Heart left ventricle (tissue), 16 donors: ENCODE data around the gene USF2. TPM values are rescaled to one million over a fixed set of nuclear protein-coding genes. Genes with fewer than 3 reads are reported as not detected.

ENCODE experiments used
- ATAC-seq, 4 donors: fragments of 200-7000 bp; cut with Tn5 transposase; one replicate each; pipeline ENCODE4 v1.9.1; 2020 to 2022; ENCODE audit warnings: moderate library complexity in 4 of 4, mild to moderate bottlenecking in 3 of 4, moderate number of reproducible peaks in 1 of 4
- DNase-seq, 5 donors: peaks; one replicate each; pipeline ENCODE4 v3.0.0-alpha.2; 2020
- H3K27ac ChIP-seq, 12 donors: fragments of 200-600 bp; sonication (generic) in 4 of 12; one replicate each; pipeline versions ENCODE4 v1.5.0 to v1.8.0; 2016 to 2022; ENCODE audit warnings: mild to moderate bottlenecking in 2 of 12
- H3K27me3 ChIP-seq, 9 donors: fragments of 200-600 bp; sonication (generic) in 2 of 9; one replicate each; pipeline versions ENCODE4 v1.5.1 to v1.8.0; 2016 to 2022; ENCODE audit warnings: mild to moderate bottlenecking in 3 of 9
- H3K36me3 ChIP-seq, 9 donors: fragments of 200-600 bp; sonication (generic) in 2 of 9; one replicate each; pipeline versions ENCODE4 v1.5.0 to v1.8.0; 2018 to 2022; ENCODE audit warnings: mild to moderate bottlenecking in 2 of 9
- H3K4me1 ChIP-seq, 12 donors: fragments of 200-600 bp; sonication (generic) in 4 of 12; one replicate each; pipeline versions ENCODE4 v1.5.0 to v1.8.0; 2016 to 2022; ENCODE audit warnings: mild to moderate bottlenecking in 3 of 12
- H3K4me3 ChIP-seq, 12 donors: fragments of 200-600 bp; sonication (generic) in 4 of 12; one replicate each; pipeline versions ENCODE4 v1.5.0 to v1.8.0; 2017 to 2022; ENCODE audit warnings: mild to moderate bottlenecking in 9 of 12, moderate library complexity in 4 of 12
- H3K9me3 ChIP-seq, 12 donors: fragments of 200-600 bp; sonication (generic) in 4 of 12; one replicate each; pipeline versions ENCODE4 v1.5.0 to v1.8.0; 2016 to 2022; ENCODE audit warnings: mild to moderate bottlenecking in 1 of 12
- POLR2A ChIP-seq, 2 donors: fragments of 450-650 bp; IDR thresholded peaks; one replicate each; pipeline ENCODE4 v1.6.1; 2017; ENCODE audit warnings: antibody characterized with exemption in 2 of 2, mild to moderate bottlenecking in 2 of 2, moderate library complexity in 2 of 2
- WGBS, 4 donors: extraction: QIAGEN DNeasy Blood & Tissue Kit in 2 of 4; methylation state at CpG; one replicate each; pipeline versions ENCODE4 v1.1.5 to v1.1.7; 2013 to 2018; 5-methylcytosine and 5-hydroxymethylcytosine counted together
- intact Hi-C, 10 donors: fragments of 100-400 bp; cut with DNase I; formaldehyde crosslinking; loops; one replicate each; pipeline versions ENCODE4 v1.11.1 to v1.14.2; 2022
- polyA plus RNA-seq, 2 donors: library from polyadenylated mRNA; stranded (reverse); fragments of 200-250 nt; gene quantifications; one replicate each; pipeline ENCODE4 v1.2.3, GENCODE V29; 2013
- total RNA-seq, 9 donors: library from RNA; depleted of rRNA in 2 of 9; stranded (reverse); fragments of >200 nt in 2 of 9; fragmentation: NEBNext Ultra II Directional in 3 of 9; extraction: Animal tissue kit (Norgen Biotek cat#: 25700) in 3 of 9; gene quantifications; one replicate each; pipeline versions ENCODE4 v1.1.0 to v1.2.4, GENCODE V29; 2016 to 2023
- TF ChIP-seq, protein P1 (sequence below), 12 donors: fragments of 200-600 bp; sonication (generic) in 4 of 12; IDR thresholded peaks; one replicate each; pipeline versions ENCODE4 v1.5.0 to v1.8.0; 2018 to 2022; ENCODE audit warnings: antibody characterized with exemption in 12 of 12, mild to moderate bottlenecking in 5 of 12
- donor health status: ischemic (EF 13 %, LVEDD 7.1; RV severe dilation, severe dysfunction).
- donor health status: healthy with polysubstance abuse.
- donor health status: DM: no; HTN: yes; CAD: no.
- donor health status: DM: no; HTN: no; CAD: no.
- donor health status: ischemic (EF 25% LVEDD 6.9; RV normal size, moderate dysfunction).
- donor health status: ischemic (EF 25% LVEDD 5.7; RV mildly dilated, moderate dysfunction).
- donor health status: healthy.
- donor health status: DM: yes; HTN: yes; CAD: no.
- donor health status: ischemic (EF 35%, LVEDD 5.7; RV mildly dilated, moderate dysfunction).
- donor health status: nonischemic (EF 11% LVEDD 7.7; RV severe dilation, severe dysfunction).
- donor health status: DM: yes; HTN: yes; CAD: no.
- donor health status: PGD.
- donor health status: ischemic (EF 29% LVEDD 5.4; RV normal size, mild dysfunction).
- donor health status: nonischemic (EF 23%, LVEDD 6.1; RV moderate dilation, normal function).

The USF2 gene
- total and polyA plus RNA-seq, 11 donors, result 134 to 251 (median 159) TPM

DNA sequence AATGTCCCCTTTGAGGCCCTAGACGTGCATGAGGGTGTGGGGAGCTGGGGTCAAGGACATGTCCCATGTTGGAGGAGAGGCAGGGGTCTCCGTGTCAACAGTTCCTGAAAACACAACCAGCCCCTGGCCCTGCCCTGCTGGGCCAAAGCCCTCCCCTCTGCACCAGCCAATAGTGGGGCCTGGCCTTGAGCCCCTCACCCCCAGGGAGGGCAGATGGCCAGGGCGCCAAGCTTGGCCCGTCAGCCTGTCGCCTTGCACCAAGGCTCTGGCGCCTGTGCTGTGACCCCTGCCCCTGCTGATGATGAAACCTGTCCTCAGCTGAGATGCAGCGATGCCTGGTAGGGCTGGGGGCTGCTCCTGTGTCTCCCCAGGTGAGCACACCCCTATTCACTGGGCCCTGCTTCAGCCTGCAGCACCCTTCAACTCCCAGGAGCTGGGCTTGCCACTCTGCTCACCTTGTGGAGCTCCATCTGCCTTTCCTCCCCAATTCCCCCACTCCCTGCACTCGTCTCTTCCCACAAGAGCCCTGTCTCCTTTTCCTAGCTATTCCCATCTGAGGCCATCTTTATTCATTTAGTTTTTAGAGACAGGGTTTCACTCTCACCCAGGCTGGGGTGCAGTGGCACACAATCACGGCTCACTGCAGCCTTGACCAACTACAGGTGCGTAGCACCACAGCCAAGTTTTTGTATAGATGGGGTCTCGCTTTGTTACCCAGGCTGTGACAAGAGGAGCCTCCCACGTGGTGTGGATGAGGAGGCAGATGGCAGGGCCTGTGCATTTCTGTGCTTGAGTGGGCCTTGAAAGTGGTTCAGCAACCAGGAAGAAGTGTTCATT is 11.4 kb downstream of the USF2 start:
- WGBS, 4 donors, result 59 to 71% (median 65%) methylated on average over 11 to 12 of the region's 12 CpGs
- intact Hi-C loops, result no loop called here

DNA sequence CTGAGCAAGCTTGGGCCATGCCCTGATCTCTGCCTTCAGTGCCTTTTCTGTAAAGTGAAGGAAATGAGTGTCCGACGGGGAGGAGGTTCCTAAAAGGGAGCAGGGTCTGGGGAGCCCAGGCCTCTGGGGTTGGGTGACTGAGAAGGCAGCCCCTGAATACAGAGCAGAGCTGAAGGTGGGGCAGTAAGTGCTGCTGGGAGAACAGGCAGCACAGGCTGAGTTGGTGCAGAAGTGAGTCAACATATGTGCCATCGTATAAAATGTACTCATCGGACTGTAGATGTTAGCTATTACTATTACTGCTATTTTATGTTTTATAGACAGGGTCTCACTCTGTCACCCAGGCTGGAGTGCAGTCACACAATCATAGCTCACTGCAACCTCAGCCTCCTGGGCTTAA is 12.5 kb downstream of the USF2 start:
- 60 to 74% (median 66%) methylated on average over 4 of the region's 4 CpGs for WGBS, 4 donors
- intact Hi-C loops, result no loop called here
- Histone ChIP-seq H3K4me3 (no peak overlapping the region), H3K36me3 (peaks cover 0 to 37% (median 34%) of the 10 kb centered on the region in 9 donors), H3K27me3 (peaks cover 0 to 12% (median 0%) of the 10 kb centered on the region in 9 donors), H3K4me1 (peaks cover 0 to 24% (median 0%) of the 10 kb centered on the region in 12 donors), H3K27ac (no peak overlapping the region), H3K9me3 (no peaks in the 10 kb centered on the region)
- DNase-seq (no peak), ATAC-seq (no peak)
- no peak for TF ChIP-seq POLR2A (IDR thresholded peaks at IDR 0.05)
- TF ChIP-seq, protein P1, sequence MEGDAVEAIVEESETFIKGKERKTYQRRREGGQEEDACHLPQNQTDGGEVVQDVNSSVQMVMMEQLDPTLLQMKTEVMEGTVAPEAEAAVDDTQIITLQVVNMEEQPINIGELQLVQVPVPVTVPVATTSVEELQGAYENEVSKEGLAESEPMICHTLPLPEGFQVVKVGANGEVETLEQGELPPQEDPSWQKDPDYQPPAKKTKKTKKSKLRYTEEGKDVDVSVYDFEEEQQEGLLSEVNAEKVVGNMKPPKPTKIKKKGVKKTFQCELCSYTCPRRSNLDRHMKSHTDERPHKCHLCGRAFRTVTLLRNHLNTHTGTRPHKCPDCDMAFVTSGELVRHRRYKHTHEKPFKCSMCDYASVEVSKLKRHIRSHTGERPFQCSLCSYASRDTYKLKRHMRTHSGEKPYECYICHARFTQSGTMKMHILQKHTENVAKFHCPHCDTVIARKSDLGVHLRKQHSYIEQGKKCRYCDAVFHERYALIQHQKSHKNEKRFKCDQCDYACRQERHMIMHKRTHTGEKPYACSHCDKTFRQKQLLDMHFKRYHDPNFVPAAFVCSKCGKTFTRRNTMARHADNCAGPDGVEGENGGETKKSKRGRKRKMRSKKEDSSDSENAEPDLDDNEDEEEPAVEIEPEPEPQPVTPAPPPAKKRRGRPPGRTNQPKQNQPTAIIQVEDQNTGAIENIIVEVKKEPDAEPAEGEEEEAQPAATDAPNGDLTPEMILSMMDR (IDR thresholded peaks at IDR 0.05), result no peak

More for the DNA sequence above, 11.4 kb downstream of the USF2 start:
- Histone ChIP-seq H3K4me1 (peaks cover 0 to 21% (median 0%) of the 10 kb centered on the region in 12 donors), H3K27me3 (peaks cover 0 to 12% (median 0%) of the 10 kb centered on the region in 9 donors), H3K27ac (no peak overlapping the region), H3K9me3 (no peaks in the 10 kb centered on the region), H3K36me3 (peaks cover 0 to 48% (median 45%) of the 10 kb centered on the region in 9 donors), H3K4me3 (no peak overlapping the region)
- ATAC-seq, result peak in 2 of 4 donors; percentile 5 to 21
- TF ChIP-seq POLR2A (IDR thresholded peaks at IDR 0.05), result no peak
- TF ChIP-seq, protein P1 (IDR thresholded peaks at IDR 0.05), result no peak
- DNase-seq, result no peak

DNA sequence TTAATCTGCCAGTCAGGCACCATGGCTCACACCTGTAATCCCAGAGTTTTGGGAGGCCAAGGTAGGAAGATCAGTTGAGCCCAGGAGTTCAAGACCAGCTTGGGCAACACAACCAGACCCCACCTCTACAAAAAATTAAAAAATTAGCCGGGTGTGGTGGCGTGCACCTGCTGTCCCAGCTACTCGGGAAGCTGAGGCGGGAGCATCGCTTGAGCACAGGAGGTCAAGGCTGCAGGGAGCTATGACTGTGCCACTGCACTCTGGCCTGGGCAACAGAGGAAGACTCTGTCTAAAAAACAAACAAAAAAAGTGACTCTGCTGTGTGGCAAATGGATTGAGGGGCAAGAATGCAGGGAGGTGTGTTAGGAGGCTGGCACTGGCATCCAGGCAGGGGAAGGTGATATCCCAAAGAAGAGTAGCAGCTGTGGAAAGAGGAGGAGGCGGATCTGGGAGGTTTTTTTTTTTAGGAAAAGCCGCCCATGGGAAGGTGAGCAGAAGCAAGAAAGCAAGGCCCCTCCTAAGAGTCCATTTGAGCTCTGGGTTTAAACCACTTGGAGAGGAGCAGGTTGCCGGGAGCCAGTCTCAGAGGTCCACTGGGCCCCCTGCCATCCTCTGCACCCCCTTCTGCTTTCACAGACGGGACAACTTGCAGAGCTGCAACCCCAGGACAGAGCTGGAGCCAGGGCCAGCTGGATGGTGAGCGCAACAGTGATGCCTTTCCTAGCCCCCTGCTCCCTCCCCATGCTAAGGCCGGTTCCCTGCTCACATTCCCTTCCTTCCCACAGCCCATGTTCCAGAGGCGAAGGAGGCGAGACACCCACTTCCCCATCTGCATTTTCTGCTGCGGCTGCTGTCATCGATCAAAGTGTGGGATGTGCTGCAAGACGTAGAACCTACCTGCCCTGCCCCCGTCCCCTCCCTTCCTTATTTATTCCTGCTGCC is 15.7 kb downstream of the USF2 start:
- H3K4me1 ChIP-seq, result peaks cover 0 to 24% (median 0%) of the 10 kb centered on the region in 12 donors

More for the DNA sequence above, 15.7 kb downstream of the USF2 start:
- no peak overlapping the region for H3K4me3 ChIP-seq
- H3K36me3 ChIP-seq, result peaks cover 0 to 6% (median 4%) of the 10 kb centered on the region in 9 donors
- peaks cover 0 to 12% (median 0%) of the 10 kb centered on the region in 9 donors for H3K27me3 ChIP-seq
- WGBS, 4 donors, result 74 to 84% (median 75%) methylated on average over 16 to 17 of the region's 17 CpGs
- no peak overlapping the region for H3K27ac ChIP-seq
- TF ChIP-seq POLR2A (IDR thresholded peaks at IDR 0.05), result no peak
- TF ChIP-seq, protein P1 (IDR thresholded peaks at IDR 0.05), result no peak
- ATAC-seq, result no peak
- H3K9me3 ChIP-seq, result no peaks in the 10 kb centered on the region
- no peak for DNase-seq
- intact Hi-C loops, result no loop called here
